GM21447 (cell line): ENCODE results near the gene LILRA6.

Source experiments
- ATAC-seq: cut with Tn5 transposase; IDR thresholded peaks from one replicate; pipeline ENCODE4 v1.9.1; 2021; ENCODE audit not compliant: unreplicated experiment

The LILRA6 gene

GRCh38 chr19:54189145-54189734, 53.4 kb downstream of the LILRA6 start, which contains the start of gene MBOAT7:
Gene MBOAT7 (minus strand): TSS chr19:54189580. CDS start chr19:54188508, 1,072 bp downstream.
- ATAC-seq = peak; percentile 10

DNA sequence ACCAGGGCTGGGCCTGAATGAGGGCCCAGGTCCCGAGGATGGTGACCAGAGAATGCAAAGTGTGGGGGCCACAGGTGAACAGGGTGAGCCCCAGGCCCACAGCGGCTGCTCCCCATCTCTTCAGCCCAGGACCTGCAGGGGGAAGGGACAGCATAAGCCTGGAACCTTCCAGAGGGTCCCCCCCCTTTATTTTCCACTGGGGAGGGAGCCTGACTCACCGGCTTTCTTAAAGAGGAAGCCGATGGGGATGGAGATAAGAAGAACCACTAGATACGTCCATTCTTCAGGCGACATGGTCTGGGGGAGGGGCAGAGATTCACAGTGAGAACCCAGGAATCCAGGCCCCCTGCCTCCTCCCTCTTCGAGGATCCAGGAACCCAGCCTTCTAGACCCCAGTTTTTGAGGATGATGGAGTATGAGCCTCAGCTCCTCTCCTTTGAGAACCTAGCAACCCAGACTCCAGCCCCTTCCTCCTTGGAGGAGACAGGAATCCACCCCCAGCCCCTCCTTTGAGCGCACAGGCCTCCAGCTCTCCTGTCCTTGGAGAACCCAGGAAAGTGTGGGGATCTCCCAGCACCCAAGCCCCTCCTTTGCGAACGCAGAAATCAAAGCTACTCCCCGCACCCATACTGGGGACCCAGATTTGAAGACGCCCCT, 54.2 kb downstream of the LILRA6 start:
- ATAC-seq = no peak

- no peak for ATAC-seq
Observed at GRCh38 chr19:54186934-54187381, 55.6 kb downstream of the LILRA6 start.
